Epidermal melanocyte (primary cell): Measurements from ENCODE around the gene HERPUD1.
"Not testable (repeated sequence)": the region's sequence is repeated elsewhere in the genome, so short reads cannot be mapped to it uniquely, and the experiment has no call there.

Experiments used
- DNase-seq: peaks from one replicate; pipeline ENCODE4 v3.0.0; 2011; ENCODE audit warnings: low spot score; ENCODE audit not compliant: insufficient read length

Gene HERPUD1

DNA sequence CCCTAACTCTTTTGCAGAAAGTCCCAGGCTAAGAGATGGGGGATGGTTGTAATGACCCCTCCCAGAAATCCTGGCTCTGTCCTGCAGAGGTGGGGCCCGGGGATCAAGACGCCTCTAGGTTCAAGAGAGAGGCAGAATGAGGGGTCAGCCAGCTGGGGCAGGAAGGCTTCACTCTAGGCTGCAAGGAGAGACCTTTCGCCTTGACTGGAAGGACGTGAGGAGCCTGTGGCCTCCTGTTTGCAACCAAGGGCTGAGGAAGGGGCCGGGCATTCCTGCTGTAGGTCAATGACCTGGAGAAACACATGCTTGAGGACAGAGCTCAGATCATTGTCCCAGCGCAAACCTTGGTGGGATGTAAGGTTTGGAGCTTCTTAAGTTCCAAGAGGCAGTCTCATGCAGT lies 21.1 kb downstream of the HERPUD1 start:
- no peak for DNase-seq

DNA sequence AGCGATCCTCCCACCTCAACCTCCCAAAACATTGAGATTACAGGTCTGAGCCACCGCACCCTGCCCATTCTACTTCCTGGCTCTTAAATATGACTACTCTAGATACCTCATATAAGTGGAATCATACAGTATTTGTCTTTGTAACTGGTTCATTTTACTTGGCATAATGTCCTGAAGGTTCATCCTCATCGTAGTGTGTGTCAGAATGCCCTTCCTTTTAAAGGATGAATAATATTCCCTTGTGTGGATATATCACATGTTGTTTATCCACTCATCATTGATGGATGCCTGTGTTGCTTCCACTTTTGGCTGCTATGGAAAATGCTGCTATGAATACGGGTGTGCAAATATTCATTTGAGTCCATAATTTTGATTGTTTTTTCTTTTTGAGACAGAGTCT lies 24.1 kb downstream of the HERPUD1 start:
- no peak for DNase-seq

DNA sequence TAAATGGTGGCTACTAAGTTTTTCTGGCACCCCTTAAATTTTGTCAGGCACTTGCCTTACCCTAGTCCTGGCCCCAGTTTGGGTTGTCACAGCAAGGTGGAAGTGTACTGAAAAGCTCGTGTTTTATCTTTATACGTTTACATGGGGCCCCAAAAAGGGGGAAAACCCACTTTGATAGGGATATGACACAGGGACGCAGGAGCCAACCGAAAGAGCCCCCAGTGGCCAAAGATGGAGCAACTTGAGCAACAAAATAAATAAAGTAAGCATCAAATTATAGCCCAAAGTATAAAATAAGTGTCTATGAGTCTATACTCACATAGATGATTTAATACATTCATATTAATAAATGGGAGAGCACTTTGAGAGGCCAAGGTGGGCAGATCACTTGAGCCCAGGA lies 24.8 kb downstream of the HERPUD1 start:
- no peak for DNase-seq

DNA sequence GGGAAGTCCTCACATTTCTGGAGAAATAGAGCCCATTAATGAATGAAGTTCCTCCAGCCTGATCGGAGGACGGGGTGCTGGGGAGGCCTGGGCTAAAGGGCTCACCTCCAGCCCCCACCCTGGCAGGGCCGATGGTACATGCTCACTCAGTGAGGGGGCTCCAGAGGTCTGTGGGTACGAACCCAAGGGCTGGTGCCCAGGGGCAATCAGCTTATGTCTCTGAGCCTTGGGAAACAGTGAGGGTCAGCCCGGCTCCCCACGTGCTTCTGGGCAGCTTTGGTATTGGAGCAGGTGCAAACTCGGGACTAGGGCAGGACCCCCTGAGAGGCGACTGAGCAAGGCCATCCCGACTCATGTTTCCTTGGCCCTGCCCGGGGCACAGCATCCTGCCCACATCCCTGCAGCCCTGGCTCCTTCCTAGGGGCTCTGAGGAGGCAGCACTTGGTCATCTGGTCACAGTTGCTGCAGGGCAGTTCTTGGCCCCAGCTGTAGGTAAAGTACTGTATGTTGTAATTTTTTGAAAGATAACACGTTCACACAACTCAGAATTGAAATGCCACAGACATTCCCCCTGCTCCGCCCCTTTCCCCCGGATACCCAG lies 28.8 kb downstream of the HERPUD1 start:
- no peak for DNase-seq

DNA sequence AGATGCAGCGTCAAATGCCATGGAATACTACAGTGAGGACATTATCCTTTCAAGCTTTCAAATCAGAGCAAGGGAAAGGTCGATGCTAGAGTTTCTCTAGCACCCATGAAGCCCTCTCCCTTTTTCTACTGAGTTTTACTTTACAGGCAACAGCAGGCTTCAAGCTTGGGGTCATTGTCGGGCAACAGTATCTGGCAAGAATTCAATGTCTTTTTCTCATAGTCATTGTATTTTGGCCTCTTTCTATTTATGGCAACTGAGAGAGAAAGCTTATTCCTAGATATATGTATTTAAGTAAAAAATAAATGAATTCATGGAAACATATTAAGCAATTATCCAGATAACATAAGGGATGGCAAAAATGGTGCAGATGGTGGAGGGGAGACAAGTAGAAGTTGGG lies 29.4 kb downstream of the HERPUD1 start:
- DNase-seq, result no peak

DNA sequence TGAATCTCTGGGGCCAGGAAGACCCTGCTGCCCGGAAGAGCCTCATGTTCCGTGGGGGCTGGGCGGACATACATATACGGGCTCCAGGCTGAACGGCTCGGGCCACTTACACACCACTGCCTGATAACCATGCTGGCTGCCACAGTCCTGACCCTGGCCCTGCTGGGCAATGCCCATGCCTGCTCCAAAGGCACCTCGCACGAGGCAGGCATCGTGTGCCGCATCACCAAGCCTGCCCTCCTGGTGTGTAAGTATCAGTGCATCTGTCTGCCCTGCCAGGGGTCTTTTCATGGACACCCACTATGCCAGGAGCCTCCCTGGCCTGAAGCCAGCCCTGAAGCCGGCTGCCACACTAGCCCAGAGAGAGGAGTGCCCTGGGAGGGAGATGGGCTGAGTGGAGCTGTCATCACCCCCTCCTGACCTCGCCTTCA lies 29.9 kb downstream of the HERPUD1 start, which contains the start of gene CETP:
TSS of gene CETP (plus strand) at position 100 of the 431 bp plus-strand sequence. CDS start at position 130, 30 bp downstream.
- no peak for DNase-seq

DNA sequence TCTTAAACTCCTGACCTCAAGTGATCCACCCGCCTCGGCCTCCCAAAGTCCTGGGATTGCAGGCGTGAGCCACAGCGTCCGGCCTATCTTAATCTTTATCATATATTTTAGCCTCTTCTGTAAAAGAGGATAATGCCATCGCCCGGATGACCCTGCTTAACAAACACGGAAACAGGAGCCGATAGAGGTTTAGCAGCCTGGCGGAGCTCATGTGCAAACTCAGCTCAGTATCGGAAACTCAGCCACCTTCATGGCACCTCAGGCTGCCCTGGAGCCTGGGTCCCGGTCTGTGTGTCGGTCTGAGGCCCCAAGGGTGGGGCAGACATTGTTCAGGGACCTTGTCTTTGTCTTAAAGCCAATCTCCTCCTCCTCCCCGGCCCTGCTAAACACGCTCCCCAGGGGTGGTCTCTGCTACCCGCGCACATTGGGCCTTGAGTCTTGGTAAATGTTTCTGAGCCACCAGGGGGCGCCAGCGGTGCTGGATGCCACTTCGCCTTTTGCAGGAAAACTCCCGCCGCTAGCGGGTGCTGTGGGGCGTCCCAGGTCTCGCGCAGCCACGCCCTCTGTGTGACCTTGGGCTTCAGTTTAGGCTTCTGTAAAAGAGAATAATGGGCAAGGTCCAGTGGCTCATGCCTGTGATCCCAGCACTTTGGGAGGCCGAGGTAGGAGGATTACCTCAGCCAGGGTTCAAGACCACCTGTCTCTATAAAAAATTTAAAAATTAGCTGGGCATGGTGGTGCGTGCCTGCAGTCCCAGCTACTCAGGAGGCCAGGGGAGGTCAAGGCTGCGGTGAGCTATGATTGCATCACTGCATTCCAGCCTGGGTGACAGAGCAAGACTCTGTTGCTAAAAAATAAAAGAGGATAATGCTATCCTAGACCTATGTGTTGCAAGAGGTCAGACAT lies 32.6 kb downstream of the HERPUD1 start:
- peak; percentile 53 for DNase-seq

DNA sequence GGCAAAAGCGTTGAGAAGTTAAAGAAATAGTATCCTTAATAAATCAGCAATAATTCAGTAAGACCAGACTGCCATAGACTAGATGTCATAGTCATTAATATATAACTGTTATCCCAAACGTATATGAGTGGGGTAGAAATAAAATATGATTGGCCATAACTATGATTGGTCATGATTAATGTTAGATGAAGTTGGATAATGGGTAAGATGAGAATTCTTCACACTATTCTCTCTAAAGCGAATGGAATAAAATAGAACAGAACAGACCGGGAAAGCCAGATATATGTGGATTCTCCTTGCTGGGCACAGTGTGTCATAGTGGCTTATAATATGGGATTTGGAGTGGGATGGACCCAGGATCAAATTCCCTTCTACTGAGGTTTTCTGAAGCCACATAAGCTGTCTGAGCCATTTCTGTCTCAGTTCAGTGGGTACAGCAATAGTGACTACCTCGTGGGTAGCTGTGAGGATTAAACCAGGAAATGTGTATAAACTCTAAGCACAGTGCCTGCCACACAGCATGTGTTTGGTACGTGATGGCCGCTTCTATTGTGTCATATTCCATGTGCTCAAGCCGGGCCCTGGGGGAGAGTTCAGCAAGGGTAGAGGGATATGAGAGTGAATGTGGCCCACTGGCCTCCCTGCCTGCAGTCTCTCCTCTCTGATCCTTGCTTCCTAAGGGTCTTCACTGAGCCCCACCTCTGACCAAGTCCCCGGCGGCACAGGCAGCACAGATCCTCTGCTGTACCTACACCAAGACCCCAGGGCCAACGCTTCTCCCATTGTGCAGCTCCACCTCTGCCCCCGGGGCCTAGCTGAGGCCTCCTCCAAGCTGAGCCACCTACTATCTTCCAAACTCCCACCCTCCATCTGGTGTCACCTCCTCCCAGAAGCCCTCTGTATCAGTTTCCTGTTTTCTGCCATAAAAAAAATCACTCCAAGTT lies 33.5 kb downstream of the HERPUD1 start:
- no peak for DNase-seq

DNA sequence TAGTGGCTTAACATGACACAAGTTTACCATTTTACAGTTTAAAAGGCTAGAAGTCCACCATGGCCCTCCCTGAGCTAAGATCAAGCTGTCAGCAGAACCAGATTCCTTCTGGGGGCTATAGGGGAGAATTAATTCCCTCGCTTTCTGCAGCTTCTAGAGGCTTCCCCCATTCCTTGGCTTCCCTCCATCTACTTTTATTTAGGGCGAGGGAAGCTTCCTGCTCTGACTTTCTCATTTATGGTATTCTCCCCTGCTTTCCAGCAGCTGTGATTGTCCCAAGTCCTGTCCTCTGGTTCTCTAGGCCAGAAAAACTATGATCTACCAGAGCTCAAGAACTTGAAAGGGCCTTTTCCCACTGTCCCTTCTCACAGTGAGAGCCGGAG lies 34.1 kb downstream of the HERPUD1 start:
- no peak for DNase-seq

DNA sequence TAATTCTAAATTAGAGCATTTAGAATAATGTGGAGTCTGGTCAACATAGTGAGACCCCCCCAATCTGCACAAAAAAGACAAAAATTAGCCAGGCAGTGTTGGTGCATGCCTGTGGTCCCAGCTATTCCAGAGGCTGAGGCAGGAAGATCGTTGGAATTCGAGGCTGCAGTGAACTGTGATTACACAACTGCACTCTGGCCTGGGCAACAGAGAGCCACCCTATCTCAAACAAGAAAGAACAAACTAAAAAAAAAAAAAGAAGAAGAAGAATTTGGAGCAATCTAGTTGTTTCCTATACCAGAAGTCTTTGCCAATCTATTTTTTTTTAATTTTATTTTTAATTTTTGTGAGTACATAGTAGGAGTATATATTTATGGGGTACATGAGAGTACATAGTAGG lies 35.8 kb downstream of the HERPUD1 start:
- no peak for DNase-seq

DNA sequence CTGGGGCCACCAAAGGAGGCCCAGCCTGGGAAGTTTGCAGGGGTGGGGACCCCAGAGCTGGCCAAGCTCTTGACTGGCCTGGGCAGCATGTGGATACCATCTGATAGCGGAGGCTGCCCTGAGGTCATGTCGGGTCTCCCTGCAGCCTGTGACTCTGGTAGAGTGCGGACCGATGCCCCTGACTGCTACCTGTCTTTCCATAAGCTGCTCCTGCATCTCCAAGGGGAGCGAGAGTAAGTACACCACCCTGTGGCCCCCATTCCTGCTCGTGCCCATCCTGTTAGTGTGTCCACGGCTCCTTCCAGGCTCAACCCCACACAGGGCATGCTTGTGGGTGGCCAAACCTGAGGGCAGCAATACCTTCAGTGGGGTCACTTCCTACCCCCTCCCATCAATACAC lies 37.8 kb downstream of the HERPUD1 start:
- no peak for DNase-seq

DNA sequence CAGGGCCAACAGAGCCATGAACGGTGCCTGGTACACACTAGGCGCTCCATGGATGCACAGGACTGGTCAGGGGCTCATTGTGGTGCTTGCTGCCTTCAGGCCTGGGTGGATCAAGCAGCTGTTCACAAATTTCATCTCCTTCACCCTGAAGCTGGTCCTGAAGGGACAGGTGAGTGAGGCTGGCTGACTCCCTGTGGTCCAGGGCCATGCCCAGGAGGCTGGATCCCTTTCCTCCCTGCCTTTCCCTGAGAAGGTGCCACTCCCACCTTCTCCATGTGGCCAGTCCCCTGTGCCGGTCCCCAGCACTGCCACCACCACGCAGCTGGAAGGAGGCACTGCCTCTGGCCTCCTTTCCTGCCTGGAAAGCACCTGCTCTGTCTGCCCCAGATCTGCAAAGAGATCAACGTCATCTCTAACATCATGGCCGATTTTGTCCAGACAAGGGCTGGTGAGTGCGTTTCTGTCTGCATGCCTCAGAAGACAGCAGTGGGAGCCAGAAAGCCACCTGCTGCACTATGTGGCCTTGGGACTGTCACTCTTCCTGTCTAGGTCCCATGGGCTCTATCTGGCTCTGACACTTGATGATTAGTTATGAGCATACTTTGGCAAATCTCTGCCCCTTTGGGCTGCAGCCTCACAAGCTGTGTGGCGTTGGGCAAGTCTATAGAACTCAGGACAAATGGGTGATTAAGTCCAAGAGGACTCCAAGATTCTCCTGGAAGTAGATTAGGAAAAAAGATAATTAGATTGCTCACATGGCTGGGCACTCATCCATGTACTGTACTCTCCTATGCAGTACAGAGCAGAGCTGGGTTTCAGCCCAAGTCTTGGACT lies 39.2 kb downstream of the HERPUD1 start:
- DNase-seq, result no peak

DNA sequence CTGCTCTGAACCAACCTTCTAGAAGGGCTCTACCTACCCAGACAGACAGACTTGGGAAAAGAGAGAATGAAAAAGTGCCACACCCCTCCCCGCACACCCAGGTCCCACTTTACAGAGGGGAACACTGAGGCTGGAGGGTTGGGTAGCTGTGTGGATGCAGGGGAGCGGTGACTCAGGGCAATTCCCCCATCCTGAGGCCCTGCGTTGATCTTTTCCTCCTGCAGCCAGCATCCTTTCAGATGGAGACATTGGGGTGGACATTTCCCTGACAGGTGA lies 39.8 kb downstream of the HERPUD1 start:
- DNase-seq, result no peak

DNA sequence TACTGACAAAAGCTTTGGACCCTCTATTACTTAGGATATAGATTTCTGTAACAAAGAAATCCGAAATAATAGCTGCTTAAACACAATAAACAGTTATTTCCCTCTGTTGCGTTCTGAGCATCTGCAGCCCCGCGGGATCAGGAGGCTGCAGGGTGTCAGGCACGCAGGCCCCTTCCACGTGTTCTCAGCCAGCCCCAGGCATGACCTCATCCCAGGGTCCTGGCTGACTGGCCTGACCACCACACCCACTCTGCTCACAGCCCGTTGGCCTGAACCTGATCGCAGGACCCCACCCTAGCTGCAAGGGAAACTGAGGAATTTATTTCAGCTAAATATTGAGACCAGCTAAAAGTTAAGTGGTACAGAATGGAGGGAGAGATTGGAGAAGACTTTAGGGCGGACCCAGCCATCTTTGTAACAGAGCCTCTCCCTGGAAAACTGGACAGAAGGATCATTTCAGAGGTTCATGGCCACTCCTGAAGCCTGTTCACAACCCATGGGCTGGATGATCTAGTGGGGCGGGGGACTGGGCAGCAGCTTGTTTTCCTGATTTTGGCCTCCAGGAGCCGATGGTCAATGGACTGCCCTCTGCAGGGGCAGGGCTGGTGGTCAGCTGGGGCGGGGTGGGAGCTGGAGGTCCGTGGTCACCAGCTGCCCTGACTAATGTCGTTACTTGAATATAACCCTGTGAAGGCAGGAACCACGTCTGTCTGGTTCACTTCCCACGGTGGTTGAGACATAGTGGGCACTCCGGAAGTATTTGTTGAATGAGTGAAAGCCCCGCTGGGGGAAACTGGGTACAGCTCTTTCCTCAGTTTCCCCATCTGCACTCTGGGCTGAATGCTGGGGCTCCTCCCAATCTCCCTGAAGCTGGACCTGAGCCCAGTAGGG lies 40.7 kb downstream of the HERPUD1 start:
- no peak for DNase-seq

DNA sequence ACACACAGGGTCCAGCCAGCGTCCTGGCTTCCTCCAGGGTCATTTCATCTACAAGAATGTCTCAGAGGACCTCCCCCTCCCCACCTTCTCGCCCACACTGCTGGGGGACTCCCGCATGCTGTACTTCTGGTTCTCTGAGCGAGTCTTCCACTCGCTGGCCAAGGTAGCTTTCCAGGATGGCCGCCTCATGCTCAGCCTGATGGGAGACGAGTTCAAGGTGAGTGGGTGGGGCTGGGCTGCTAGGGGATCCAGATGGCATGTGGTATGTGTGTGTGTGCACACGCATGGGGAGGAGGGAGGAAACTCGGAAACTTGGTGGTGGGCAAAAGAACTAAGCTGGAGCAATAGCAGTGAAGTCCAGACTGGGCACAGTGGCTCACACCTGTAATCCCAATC lies 41.4 kb downstream of the HERPUD1 start:
- DNase-seq, result no peak

DNA sequence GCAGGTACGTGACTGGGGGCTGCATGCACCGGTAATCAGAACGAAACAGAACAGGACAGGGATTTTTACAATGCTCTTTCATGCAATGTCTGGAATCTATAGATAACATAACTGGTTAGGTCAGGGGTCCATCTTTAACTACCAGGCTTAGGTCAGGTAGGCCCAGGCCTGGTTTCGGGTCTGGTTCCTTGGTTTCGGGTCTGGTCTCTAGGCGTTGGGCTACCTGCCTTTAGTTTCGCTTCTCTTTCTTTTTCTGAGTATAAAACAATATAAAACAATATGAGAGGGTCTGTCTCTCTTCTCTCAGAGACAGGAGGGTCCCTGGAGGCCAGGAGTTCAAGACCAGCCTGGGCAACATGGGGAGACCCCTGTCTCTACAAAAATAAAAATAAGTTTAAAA lies 42.0 kb downstream of the HERPUD1 start:
- not testable (repeated sequence) for DNase-seq

DNA sequence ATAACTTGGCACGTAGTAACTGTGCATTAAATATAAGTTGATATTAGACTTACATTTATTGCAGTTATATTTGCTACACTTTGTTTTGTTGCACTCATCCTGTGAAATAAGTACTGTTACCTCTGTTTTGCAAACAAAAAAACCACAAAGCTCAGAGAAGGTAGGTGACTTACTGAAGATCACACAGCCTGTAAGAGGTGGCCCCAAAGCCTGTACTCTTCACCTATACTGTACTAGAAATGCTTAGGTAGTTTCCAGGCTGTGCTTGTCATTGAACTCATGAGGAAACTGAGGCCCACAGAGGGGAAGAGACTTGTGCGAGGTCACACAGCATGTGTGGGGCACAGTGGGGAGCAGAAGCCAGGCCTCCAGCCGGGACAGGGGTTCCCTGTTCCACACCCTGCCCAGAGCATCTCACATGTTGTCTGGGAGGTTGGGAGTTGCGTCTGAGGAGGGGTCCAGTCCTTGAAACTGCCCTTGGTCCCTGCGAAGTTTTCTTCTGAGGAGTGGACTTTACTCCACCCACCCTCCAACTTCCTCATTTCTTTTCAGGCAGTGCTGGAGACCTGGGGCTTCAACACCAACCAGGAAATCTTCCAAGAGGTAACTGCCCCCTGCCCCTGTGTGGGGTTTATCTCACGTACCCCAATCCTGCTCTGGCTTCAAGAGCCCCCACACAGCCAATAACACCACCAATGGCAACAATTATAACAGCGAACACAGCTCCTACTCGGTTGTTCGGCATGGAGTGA lies 42.8 kb downstream of the HERPUD1 start:
- DNase-seq, result no peak

DNA sequence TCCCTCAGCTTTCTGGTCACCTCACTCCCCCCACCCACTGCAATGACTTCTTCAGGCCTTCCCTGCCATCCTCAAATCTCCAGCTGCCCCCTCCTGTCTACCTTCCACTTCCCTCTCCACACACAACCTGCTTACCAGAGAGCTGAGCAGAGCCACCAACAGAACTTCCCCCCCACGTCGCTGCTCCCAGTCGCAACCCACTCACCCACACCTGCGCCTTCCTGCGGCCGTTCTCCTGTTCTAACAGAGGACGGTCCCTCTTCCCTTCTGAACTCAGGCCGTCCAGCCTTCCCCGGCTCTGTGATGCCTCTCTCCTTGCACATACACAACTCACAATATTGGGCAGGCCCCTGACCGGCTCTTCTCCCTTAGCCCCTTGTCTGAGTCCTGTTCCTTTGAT lies 43.8 kb downstream of the HERPUD1 start:
- DNase-seq, result no peak

DNA sequence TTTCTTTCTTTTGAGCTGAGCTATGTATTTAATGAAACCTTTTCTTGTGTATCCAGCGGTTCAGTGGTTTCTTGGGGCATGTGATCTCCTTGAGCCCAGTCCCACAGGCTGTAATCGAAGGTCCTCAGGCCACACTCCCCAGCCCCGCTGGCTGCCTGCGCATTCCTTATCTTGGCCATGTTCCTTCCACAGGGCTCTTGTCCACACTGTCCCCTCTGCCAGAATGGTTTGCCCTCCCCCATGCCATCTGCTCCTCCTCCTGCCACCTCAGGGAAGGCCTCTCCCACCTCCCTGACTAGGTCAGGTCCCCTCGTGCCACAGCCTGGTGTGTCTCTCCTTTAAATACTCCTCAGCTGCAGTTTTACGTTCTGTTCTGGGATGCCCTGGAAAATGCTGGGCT lies 45.3 kb downstream of the HERPUD1 start:
- DNase-seq, result no peak
